ENCODE data around the gene IFT122.

DNA sequence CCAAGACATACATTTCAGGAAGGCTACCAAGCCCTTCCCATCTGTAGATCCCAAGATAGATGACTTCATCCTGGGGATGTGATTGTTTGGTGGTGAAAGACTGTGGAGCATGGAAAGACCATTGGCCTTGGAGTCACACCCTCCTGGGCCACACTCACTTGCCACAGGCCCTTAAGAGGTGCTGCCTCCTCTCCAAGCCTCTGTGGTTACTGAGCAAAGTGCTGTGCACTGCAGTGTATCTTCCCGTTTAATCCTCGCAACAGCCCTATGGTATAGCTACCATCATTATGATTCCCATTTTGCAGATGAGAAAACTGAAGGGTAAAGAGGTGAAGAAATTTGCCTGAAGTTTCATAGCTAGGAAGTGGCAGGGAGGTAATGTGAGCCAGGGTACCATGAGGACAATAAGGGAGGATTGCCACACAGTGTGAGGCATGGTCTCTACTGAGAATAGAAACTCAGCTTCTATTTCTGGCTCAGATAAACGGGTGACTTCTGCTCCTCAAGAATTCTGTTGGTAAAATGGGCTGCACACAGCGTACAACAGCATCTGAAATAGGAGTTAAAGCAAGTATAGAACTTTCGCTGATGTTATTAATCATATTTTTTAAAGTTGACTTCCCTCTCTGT is 64.6 kb downstream of the IFT122 start:
- TF ChIP-seq, protein P1, sequence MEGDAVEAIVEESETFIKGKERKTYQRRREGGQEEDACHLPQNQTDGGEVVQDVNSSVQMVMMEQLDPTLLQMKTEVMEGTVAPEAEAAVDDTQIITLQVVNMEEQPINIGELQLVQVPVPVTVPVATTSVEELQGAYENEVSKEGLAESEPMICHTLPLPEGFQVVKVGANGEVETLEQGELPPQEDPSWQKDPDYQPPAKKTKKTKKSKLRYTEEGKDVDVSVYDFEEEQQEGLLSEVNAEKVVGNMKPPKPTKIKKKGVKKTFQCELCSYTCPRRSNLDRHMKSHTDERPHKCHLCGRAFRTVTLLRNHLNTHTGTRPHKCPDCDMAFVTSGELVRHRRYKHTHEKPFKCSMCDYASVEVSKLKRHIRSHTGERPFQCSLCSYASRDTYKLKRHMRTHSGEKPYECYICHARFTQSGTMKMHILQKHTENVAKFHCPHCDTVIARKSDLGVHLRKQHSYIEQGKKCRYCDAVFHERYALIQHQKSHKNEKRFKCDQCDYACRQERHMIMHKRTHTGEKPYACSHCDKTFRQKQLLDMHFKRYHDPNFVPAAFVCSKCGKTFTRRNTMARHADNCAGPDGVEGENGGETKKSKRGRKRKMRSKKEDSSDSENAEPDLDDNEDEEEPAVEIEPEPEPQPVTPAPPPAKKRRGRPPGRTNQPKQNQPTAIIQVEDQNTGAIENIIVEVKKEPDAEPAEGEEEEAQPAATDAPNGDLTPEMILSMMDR (IDR thresholded peaks at IDR 0.05), result no peak
- TF ChIP-seq POLR2A (IDR thresholded peaks at IDR 0.05) (no peak), EP300 (IDR thresholded peaks at IDR 0.05) (no peak)

Measured in tibial nerve (tissue), 4 donors.